Calu3 (cell line): ENCODE measurements around the gene ANKS1A. TPM values are rescaled to one million over a fixed set of nuclear protein-coding genes. Genes with fewer than 3 reads are reported as not detected.

Experiments used
- BruUV-seq: library from RNA; stranded (reverse); fragments of 400-500 nt; replicated peaks from 2 replicates; lab custom pipeline; 2021; lab: Mats Ljungman, UMichigan
- CTCF ChIA-PET: fragments of 300-600 bp; sonication (Branson Sonifier 250); formaldehyde crosslinking; loops from one replicate; lab custom pipeline; 2022; ENCODE audit warnings: antibody characterized with exemption; lab: Charles Lee
- DNase-seq: peaks from one replicate; pipeline ENCODE4 v3.0.0; 2022
- H3K27ac Mint-ChIP-seq: one replicate; pipeline ENCODE4 v1.8.0; 2022; ENCODE audit warnings: mixed read lengths; ENCODE audit not compliant: unreplicated experiment
- H3K27me3 Mint-ChIP-seq: one replicate; pipeline ENCODE4 v1.8.0; 2022; ENCODE audit warnings: mixed read lengths; ENCODE audit not compliant: unreplicated experiment
- H3K36me3 Mint-ChIP-seq: one replicate; pipeline ENCODE4 v1.8.0; 2022; ENCODE audit warnings: mild to moderate bottlenecking, moderate library complexity, mixed read lengths; ENCODE audit not compliant: insufficient read depth, unreplicated experiment
- H3K4me1 Mint-ChIP-seq: one replicate; pipeline ENCODE4 v1.8.0; 2022; ENCODE audit warnings: mild to moderate bottlenecking, low read depth, mixed read lengths; ENCODE audit not compliant: unreplicated experiment
- H3K4me3 Mint-ChIP-seq: one replicate; pipeline ENCODE4 v1.8.0; 2022; ENCODE audit warnings: mild to moderate bottlenecking, low read depth, moderate library complexity, mixed read lengths; ENCODE audit not compliant: unreplicated experiment
- H3K9me3 Mint-ChIP-seq: one replicate; pipeline ENCODE4 v1.8.0; 2022; ENCODE audit warnings: low read depth, mixed read lengths; ENCODE audit not compliant: unreplicated experiment
- intact Hi-C: fragments of 100-400 bp; cut with micrococcal nuclease; formaldehyde crosslinking; loops from one replicate; pipeline ENCODE4 v1.10.0; 2022; ENCODE audit not compliant: unreplicated experiment
- total RNA-seq: library from RNA; stranded (reverse); gene quantifications from 2 replicates; pipeline ENCODE4 v1.2.3, GENCODE V29; 2022
- TF ChIP-seq, protein P1 (sequence below): fragments of 200-600 bp; IDR thresholded peaks from one replicate; pipeline ENCODE4 v1.8.0; 2022; ENCODE audit warnings: antibody characterized with exemption; ENCODE audit not compliant: unreplicated experiment

ANKS1A gene
- total RNA-seq, 1 experiment from 2014 or later, result 60.3 TPM

DNA sequence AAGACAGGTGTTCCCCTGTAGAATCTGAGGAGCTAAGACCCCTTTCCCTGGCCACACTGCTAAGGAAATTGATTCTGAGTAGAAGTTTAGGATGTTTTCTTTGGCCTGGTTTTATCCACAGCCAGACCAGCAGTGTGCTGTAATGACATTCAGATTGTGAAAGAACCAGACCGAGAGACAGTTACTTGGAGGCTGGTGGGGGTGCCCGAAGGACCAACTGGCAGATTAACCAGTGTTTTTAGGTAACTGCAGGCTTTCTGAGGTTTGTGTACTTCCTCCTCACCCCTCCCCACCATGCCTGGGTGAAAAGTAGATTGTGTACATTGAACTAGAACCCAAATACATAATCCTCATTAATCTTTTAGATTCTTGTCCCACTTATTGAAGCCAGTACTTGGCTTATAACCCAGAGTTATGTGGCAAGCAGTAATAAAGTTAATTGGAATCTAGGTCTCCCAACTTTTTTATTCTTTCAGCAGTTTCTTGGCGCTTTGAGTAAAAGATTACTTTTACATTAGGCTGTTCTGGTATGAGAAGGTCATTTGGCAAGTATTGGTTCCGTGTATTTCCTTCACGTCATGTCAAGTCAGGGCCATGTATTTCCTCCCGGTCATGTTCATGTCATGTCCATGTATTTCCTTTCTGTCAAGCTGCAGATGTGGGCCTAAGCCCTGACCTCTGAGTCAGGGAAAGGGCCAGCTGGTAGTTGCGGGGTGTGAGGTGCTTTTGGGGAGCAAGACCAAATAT, 158.4 kb downstream of the ANKS1A start:
- no peak overlapping the region for H3K27ac Mint-ChIP-seq
- no peaks in the 10 kb centered on the region for H3K27me3 Mint-ChIP-seq
- H3K9me3 Mint-ChIP-seq, result no peaks in the 10 kb centered on the region
- intact Hi-C loops, result no loop called here
- CTCF ChIA-PET, result interaction anchor here (1.4 kb wide), 1 partner anchor 21 kb away, joined by 3 read pairs; no protein-coding TSS in a partner anchor
- no peak for DNase-seq
- H3K36me3 Mint-ChIP-seq, result no peaks in the 10 kb centered on the region
- TF ChIP-seq, protein P1, sequence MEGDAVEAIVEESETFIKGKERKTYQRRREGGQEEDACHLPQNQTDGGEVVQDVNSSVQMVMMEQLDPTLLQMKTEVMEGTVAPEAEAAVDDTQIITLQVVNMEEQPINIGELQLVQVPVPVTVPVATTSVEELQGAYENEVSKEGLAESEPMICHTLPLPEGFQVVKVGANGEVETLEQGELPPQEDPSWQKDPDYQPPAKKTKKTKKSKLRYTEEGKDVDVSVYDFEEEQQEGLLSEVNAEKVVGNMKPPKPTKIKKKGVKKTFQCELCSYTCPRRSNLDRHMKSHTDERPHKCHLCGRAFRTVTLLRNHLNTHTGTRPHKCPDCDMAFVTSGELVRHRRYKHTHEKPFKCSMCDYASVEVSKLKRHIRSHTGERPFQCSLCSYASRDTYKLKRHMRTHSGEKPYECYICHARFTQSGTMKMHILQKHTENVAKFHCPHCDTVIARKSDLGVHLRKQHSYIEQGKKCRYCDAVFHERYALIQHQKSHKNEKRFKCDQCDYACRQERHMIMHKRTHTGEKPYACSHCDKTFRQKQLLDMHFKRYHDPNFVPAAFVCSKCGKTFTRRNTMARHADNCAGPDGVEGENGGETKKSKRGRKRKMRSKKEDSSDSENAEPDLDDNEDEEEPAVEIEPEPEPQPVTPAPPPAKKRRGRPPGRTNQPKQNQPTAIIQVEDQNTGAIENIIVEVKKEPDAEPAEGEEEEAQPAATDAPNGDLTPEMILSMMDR, result no peak
- no TSS peak for BruUV-seq
- no peak overlapping the region for H3K4me3 Mint-ChIP-seq
- peaks cover 10% of the 10 kb centered on the region for H3K4me1 Mint-ChIP-seq

DNA sequence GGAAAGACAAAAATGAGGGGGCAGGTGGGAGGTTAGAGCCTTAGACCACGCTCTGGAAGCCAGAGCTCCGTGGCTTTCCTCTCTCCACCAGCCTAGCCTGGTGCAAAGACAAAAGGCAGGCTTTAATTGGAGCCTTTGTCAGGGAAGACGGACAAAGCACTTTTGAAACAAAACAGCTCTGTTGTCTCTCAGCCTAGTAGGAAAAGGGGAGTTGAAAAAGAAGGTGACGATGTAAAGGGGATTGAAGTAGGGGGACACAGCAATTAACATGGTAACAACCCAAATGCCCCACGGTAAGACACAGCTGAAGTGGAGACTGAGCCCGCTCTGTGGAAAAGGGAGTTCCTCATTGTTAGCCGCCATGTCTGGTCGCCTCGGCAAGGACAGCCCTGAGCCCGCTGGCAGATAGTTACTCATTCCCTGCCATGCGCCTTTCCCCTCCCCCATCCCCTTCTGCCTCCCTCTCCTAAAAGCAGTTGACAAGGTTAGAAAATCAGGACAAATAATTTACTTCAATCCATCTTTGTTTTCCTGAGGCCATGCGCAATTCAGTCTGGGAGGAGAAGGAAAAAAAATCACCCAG, 159.1 kb downstream of the ANKS1A start:
- no peak for DNase-seq
- Mint-ChIP-seq H3K36me3 (no peaks in the 10 kb centered on the region), H3K27ac (no peak overlapping the region), H3K4me3 (no peak overlapping the region), H3K4me1 (peaks cover 6% of the 10 kb centered on the region), H3K27me3 (no peaks in the 10 kb centered on the region), H3K9me3 (no peaks in the 10 kb centered on the region)
- no TSS peak for BruUV-seq
- intact Hi-C loops, result no loop called here
- TF ChIP-seq, protein P1, result no peak
- CTCF ChIA-PET, result interaction anchor here (1.4 kb wide), 1 partner anchor 22 kb away, joined by 3 read pairs; no protein-coding TSS in a partner anchor

DNA sequence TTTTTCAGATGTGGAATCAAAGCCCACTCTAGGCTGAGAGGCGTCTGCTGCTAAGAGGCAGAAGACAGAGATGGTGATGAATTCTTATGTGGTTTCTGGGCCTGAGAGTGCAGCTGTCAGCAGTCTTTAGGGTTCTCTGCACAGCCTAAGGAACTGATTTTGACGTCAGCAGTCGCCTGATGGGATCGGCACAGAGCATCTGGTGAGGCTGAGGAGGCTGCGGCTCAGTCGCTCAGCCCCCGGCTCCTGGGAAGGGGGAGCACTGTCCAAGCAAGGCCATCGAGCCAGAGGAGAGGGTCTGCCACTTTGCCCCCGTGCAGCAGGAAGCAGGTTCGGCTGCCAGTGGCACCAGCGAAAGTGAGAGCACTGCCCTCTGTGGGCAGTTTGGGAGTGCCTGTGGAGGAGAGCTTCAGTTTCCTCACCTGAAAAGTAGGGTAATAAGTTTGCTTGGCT, 159.6 kb downstream of the ANKS1A start:
- TF ChIP-seq, protein P1, result no peak
- CTCF ChIA-PET, result interaction anchor here (1.4 kb wide), 1 partner anchor 22 kb away, joined by 3 read pairs; no protein-coding TSS in a partner anchor
- DNase-seq, result no peak
- H3K36me3 Mint-ChIP-seq, result no peaks in the 10 kb centered on the region
- BruUV-seq, result no TSS peak
- intact Hi-C loops, result no loop called here
- H3K27me3 Mint-ChIP-seq, result no peaks in the 10 kb centered on the region
- no peak overlapping the region for H3K27ac Mint-ChIP-seq
- H3K4me1 Mint-ChIP-seq, result peaks cover under 1% of the 10 kb centered on the region
- H3K4me3 Mint-ChIP-seq, result no peak overlapping the region
- H3K9me3 Mint-ChIP-seq, result no peaks in the 10 kb centered on the region

DNA sequence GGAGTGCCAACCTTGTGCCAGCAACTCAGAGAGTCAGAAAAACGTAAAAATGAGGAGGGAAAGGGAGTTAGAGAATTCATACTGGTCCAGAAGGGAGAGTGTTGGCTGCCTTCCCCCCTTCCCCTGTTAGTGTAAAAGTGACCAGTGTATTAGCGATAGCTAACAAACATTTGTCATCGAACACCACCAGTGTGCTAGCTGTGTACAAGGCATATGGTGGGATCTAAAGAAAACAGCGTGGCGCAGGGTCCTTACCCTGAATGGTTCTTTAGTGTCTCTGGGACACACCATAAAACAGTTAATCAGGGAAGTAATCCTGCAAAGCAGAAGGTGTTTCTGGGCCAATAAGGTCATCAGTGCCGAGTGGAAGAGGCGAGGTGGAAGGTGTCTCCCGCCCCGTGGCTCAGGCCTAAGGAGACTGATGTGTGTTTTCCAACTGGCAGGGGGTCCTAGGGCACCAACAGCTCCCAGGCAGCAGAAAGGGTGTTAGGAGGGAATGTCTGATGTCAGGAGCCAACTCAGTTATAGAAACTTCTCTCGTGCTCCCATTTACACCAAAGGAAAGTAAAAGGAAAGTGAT, 160.2 kb downstream of the ANKS1A start:
- no TSS peak for BruUV-seq
- CTCF ChIA-PET, result no interaction called here
- H3K9me3 Mint-ChIP-seq, result no peaks in the 10 kb centered on the region

More for the DNA sequence above, 160.2 kb downstream of the ANKS1A start:
- H3K27me3 Mint-ChIP-seq, result no peaks in the 10 kb centered on the region
- intact Hi-C loops, result no loop called here
- no peak for DNase-seq
- H3K27ac Mint-ChIP-seq, result no peak overlapping the region
- TF ChIP-seq, protein P1, result no peak
- no peaks in the 10 kb centered on the region for H3K36me3 Mint-ChIP-seq
- H3K4me1 Mint-ChIP-seq, result no peaks in the 10 kb centered on the region
- no peak overlapping the region for H3K4me3 Mint-ChIP-seq
